ENCODE measurements around the gene BDH2. TPM values are rescaled to one million over a fixed set of nuclear protein-coding genes. Genes with fewer than 3 reads are reported as not detected.

BDH2 gene
- total and polyA plus RNA-seq, 2 experiments from 2014 or later: 86.4 to 137 TPM

DNA sequence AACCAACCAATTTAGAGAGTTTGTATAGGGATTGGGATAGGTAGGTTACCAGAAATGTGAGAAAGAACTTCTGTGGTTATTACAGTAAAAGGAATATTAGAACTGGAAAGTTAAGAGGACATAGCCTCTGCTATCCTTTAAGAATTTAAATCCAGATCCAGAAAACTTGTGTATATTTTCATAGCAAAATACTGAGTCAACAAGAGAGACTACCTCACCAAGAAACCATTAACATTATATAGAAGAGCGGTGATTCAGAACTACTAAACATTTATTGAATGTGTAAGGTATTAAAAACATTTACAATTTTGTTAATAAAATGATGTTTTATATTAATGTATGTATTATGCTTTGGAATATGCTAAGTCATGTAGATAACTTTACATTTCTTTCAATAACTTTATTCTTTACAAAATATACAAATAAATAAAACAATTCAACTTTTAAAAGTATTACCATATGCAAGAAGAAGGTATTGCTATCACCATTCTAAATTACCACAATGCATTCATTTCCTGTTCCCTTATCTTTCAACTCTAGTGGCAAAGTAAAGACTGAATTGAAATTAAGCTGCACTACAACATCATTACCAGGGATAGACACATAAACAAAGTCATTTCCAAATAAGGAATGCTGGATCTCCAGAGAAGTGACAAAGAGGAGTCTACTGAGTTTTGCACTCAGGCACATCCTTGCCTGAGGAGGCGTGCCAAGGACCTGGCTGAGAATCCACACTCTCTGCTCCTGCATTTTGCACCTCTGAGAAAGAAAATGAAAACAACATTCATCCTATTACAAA, 6.1 kb upstream of the BDH2 start:
- Histone ChIP-seq H3K9me2 (replicated peaks; ENCODE audit: insufficient read depth) (no peaks in the 10 kb centered on the region), H3K4me1 (ENCODE audit: insufficient read depth) (no peaks in the 10 kb centered on the region), H3K36me3 (replicated peaks; ENCODE audit: insufficient read depth, low read depth) (no peaks in the 10 kb centered on the region), H3K9me3 (ENCODE audit: low read depth) (no peaks in the 10 kb centered on the region), H4K20me1 (ENCODE audit: insufficient read depth, poor library complexity, severe bottlenecking) (no peaks in the 10 kb centered on the region), H3K79me2 (no peaks in the 10 kb centered on the region), H3K27ac (no peak overlapping the region), H3K27me3 (no peaks in the 10 kb centered on the region), H2AFZ (no peak overlapping the region), H3K4me3 (no peak overlapping the region), H3K4me2 (no peak overlapping the region)
- WGBS (ENCODE audit: low lambda C conversion rate, missing lambda C conversion rate): 97% methylated on average over 2 of the region's 2 CpGs
- no peak for DNase-seq (ENCODE audit: low spot score)
- TF ChIP-seq CTCF (IDR thresholded peaks at IDR 0.05; ENCODE audit: poor library complexity): no peak
- no peak for TF ChIP-seq EZH2 (IDR thresholded peaks at IDR 0.05; ENCODE audit: borderline replicate concordance)
- no peak for TF ChIP-seq EZH2phosphoT487 (IDR thresholded peaks at IDR 0.05; ENCODE audit: low read depth, severe bottlenecking, unreplicated experiment)

GRCh38 chr4:103104886-103105285, 5.3 kb upstream of the BDH2 start:
- no peaks in the 10 kb centered on the region for H3K9me3 ChIP-seq (ENCODE audit: low read depth)

GRCh38 chr4:103100691-103101090, 1.1 kb upstream of the BDH2 start:
- Histone ChIP-seq H3K4me1 (ENCODE audit: insufficient read depth) (peaks cover 15% of the 10 kb centered on the region), H3K4me2 (no peak overlapping the region), H3K9me2 (replicated peaks; ENCODE audit: insufficient read depth) (no peaks in the 10 kb centered on the region), H3K79me2 (peaks cover 30% of the 10 kb centered on the region), H2AFZ (no peak overlapping the region), H3K27ac (no peak overlapping the region), H3K9me3 (ENCODE audit: low read depth) (no peaks in the 10 kb centered on the region), H4K20me1 (ENCODE audit: insufficient read depth, poor library complexity, severe bottlenecking) (no peaks in the 10 kb centered on the region), H3K4me3 (no peak overlapping the region), H3K36me3 (replicated peaks; ENCODE audit: insufficient read depth, low read depth) (no peaks in the 10 kb centered on the region), H3K27me3 (no peaks in the 10 kb centered on the region)
- no peak for TF ChIP-seq EZH2phosphoT487 (IDR thresholded peaks at IDR 0.05; ENCODE audit: low read depth, severe bottlenecking, unreplicated experiment)
- TF ChIP-seq EZH2 (IDR thresholded peaks at IDR 0.05; ENCODE audit: borderline replicate concordance): no peak
- no peak for TF ChIP-seq CTCF (IDR thresholded peaks at IDR 0.05; ENCODE audit: poor library complexity)
- WGBS (ENCODE audit: low lambda C conversion rate, missing lambda C conversion rate): 40% methylated on average over 5 of the region's 5 CpGs
- no peak for DNase-seq (ENCODE audit: low spot score)

More at GRCh38 chr4:103104886-103105285, 5.3 kb upstream of the BDH2 start:
- no peak overlapping the region for H3K4me3 ChIP-seq
- H3K79me2 ChIP-seq: no peaks in the 10 kb centered on the region
- no peak overlapping the region for H3K27ac ChIP-seq
- no peaks in the 10 kb centered on the region for H3K9me2 ChIP-seq (replicated peaks; ENCODE audit: insufficient read depth)
- H4K20me1 ChIP-seq (ENCODE audit: insufficient read depth, poor library complexity, severe bottlenecking): no peaks in the 10 kb centered on the region
- TF ChIP-seq EZH2phosphoT487 (IDR thresholded peaks at IDR 0.05; ENCODE audit: low read depth, severe bottlenecking, unreplicated experiment): no peak
- TF ChIP-seq EZH2 (IDR thresholded peaks at IDR 0.05; ENCODE audit: borderline replicate concordance): no peak
- no peak for TF ChIP-seq CTCF (IDR thresholded peaks at IDR 0.05; ENCODE audit: poor library complexity)
- no peak overlapping the region for H3K4me2 ChIP-seq
- 89% methylated on average over 3 of the region's 3 CpGs for WGBS (ENCODE audit: low lambda C conversion rate, missing lambda C conversion rate)
- no peak overlapping the region for H2AFZ ChIP-seq
- no peaks in the 10 kb centered on the region for H3K27me3 ChIP-seq
- no peaks in the 10 kb centered on the region for H3K36me3 ChIP-seq (replicated peaks; ENCODE audit: insufficient read depth, low read depth)
- no peaks in the 10 kb centered on the region for H3K4me1 ChIP-seq (ENCODE audit: insufficient read depth)
- no peak for DNase-seq (ENCODE audit: low spot score)
